ENCODE data around the gene LPAR1.
"Not testable (repeated sequence)": the region's sequence is repeated elsewhere in the genome, so short reads cannot be mapped to it uniquely, and the experiment has no call there.

LPAR1 gene

GRCh38 chr9:110856772-110857171 is 181.5 kb downstream of the LPAR1 start:
- DNase-seq: no peak

- DNase-seq: no peak
These were observed 187.7 kb downstream of the LPAR1 start for GRCh38 chr9:110850401-110851135.

- no peak for DNase-seq
These were observed 190.6 kb downstream of the LPAR1 start for GRCh38 chr9:110847671-110848070.

GRCh38 chr9:110846215-110846614 is 192.1 kb downstream of the LPAR1 start:
- DNase-seq: no peak

- DNase-seq: no peak
These were observed 194.1 kb downstream of the LPAR1 start for GRCh38 chr9:110844121-110844520.

GRCh38 chr9:110842986-110843385 is 195.3 kb downstream of the LPAR1 start:
- no peak for DNase-seq

- no peak for DNase-seq
These were observed 196.1 kb downstream of the LPAR1 start for GRCh38 chr9:110842169-110842568.

- no peak for DNase-seq
These were observed 200.8 kb downstream of the LPAR1 start for GRCh38 chr9:110837401-110838005.

GRCh38 chr9:110835859-110836271 is 202.4 kb downstream of the LPAR1 start:
- no peak for DNase-seq

- DNase-seq: no peak
These were observed 202.9 kb downstream of the LPAR1 start for GRCh38 chr9:110835404-110835803.

- DNase-seq: no peak
These were observed 205.3 kb downstream of the LPAR1 start for GRCh38 chr9:110832926-110833325.

GRCh38 chr9:110830495-110830894 is 207.8 kb downstream of the LPAR1 start:
- DNase-seq: no peak

GRCh38 chr9:110828264-110828663 is 210.0 kb downstream of the LPAR1 start:
- no peak for DNase-seq

- DNase-seq: not testable (repeated sequence)
These were observed 211.9 kb downstream of the LPAR1 start for GRCh38 chr9:110826400-110826799.

- DNase-seq: no peak
These were observed 212.3 kb downstream of the LPAR1 start for GRCh38 chr9:110825950-110826349.

- not testable (repeated sequence) for DNase-seq
These were observed 213.1 kb downstream of the LPAR1 start for GRCh38 chr9:110825129-110825528.

Measured in CD4-positive, alpha-beta T cell treated with Interleukin-1 beta for 1 hour (primary cell).